PC-9 (cell line): ENCODE measurements around the gene RFTN1. TPM values are rescaled to one million over a fixed set of nuclear protein-coding genes. Genes with fewer than 3 reads are reported as not detected.

Experiments used
- BruUV-seq: library from RNA; stranded (reverse); fragments of 400-500 nt; replicated peaks from 2 replicates; lab custom pipeline; 2021; lab: Mats Ljungman, UMichigan
- CTCF ChIA-PET: fragments of 300-600 bp; sonication (Branson Sonifier 250); formaldehyde crosslinking; loops from one replicate; lab custom pipeline; 2022; ENCODE audit warnings: antibody characterized with exemption; lab: Charles Lee
- POLR2A ChIA-PET: fragments of 300-600 bp; sonication (Branson Sonifier 250); formaldehyde crosslinking; loops from one replicate; lab custom pipeline; 2022; ENCODE audit warnings: antibody characterized with exemption; ENCODE audit not compliant: unreplicated experiment; lab: Charles Lee
- DNase-seq, 2 experiments: peaks; one replicate each; pipeline versions ENCODE4 v3.0.0 to v3.0.0-alpha.2; 2015 to 2022; ENCODE audit warnings: mixed read lengths in 1 of 2
- H2AFZ ChIP-seq: fragments of 200-600 bp; sonication (generic); 2 replicates; pipeline ENCODE4 v1.8.1; 2017; ENCODE audit warnings: antibody characterized with exemption
- H3F3A ChIP-seq: fragments of 200-600 bp; sonication (generic); 2 replicates; pipeline ENCODE4 v1.8.1; 2017; ENCODE audit warnings: antibody characterized with exemption, mild to moderate bottlenecking, low read depth; ENCODE audit not compliant: insufficient read depth
- H3K27ac ChIP-seq: fragments of 200-600 bp; sonication (generic); 2 replicates; pipeline ENCODE4 v1.6.1; 2016; ENCODE audit warnings: mixed run types
- H3K27me3 ChIP-seq: fragments of 200-600 bp; sonication (generic); 2 replicates; pipeline ENCODE4 v1.6.1; 2016; ENCODE audit warnings: low read depth, mixed run types; ENCODE audit not compliant: insufficient read depth
- H3K36me3 ChIP-seq: fragments of 200-600 bp; sonication (generic); 2 replicates; pipeline ENCODE4 v1.6.1; 2016; ENCODE audit warnings: low read depth, mixed run types
- H3K4me1 ChIP-seq: fragments of 200-600 bp; sonication (generic); replicated peaks from 2 replicates; pipeline ENCODE4 v1.6.1; 2016; ENCODE audit warnings: mixed run types; ENCODE audit not compliant: insufficient read depth
- H3K4me2 ChIP-seq: fragments of 200-600 bp; sonication (generic); 2 replicates; pipeline ENCODE4 v1.6.1; 2017; ENCODE audit warnings: mixed run types
- H3K4me3 ChIP-seq: fragments of 200-600 bp; sonication (generic); 2 replicates; pipeline ENCODE4 v1.6.1; 2016; ENCODE audit warnings: mixed run types
- H3K79me2 ChIP-seq: fragments of 200-600 bp; sonication (generic); 2 replicates; pipeline ENCODE4 v1.6.1; 2017; ENCODE audit warnings: low read depth, mixed run types
- H3K9me2 ChIP-seq: fragments of 200-600 bp; sonication (generic); 2 replicates; pipeline ENCODE4 v1.8.1; 2017; ENCODE audit warnings: mild to moderate bottlenecking; ENCODE audit not compliant: insufficient read depth
- H3K9me3 ChIP-seq: fragments of 200-600 bp; sonication (generic); 2 replicates; pipeline ENCODE4 v1.8.1; 2016; ENCODE audit warnings: low read depth; ENCODE audit not compliant: insufficient read depth
- H4K20me1 ChIP-seq: fragments of 200-600 bp; sonication (generic); 2 replicates; pipeline ENCODE4 v1.8.1; 2017; ENCODE audit not compliant: insufficient read depth
- EZH2 ChIP-seq: fragments of 200-600 bp; sonication (generic); IDR thresholded peaks from 2 replicates; pipeline ENCODE4 v1.8.0; 2017; ENCODE audit warnings: antibody characterized with exemption, low read depth
- intact Hi-C: fragments of 100-400 bp; cut with micrococcal nuclease; formaldehyde crosslinking; loops from one replicate; pipeline ENCODE4 v1.10.0; 2022; ENCODE audit not compliant: unreplicated experiment
- total RNA-seq: library from RNA; stranded (reverse); gene quantifications from 2 replicates; pipeline ENCODE4 v1.2.3, GENCODE V29; 2021
- TF ChIP-seq, protein P1 (sequence below): fragments of 200-600 bp; sonication (generic); conservative IDR thresholded peaks from 2 replicates; pipeline ENCODE4 v1.6.1; 2017; ENCODE audit warnings: mixed run types, antibody characterized with exemption, mild to moderate bottlenecking, moderate library complexity

Gene RFTN1
- total RNA-seq, 1 experiment from 2014 or later: 0.41 TPM

- no peak overlapping the region for H3K27ac ChIP-seq
- TF ChIP-seq, protein P1, sequence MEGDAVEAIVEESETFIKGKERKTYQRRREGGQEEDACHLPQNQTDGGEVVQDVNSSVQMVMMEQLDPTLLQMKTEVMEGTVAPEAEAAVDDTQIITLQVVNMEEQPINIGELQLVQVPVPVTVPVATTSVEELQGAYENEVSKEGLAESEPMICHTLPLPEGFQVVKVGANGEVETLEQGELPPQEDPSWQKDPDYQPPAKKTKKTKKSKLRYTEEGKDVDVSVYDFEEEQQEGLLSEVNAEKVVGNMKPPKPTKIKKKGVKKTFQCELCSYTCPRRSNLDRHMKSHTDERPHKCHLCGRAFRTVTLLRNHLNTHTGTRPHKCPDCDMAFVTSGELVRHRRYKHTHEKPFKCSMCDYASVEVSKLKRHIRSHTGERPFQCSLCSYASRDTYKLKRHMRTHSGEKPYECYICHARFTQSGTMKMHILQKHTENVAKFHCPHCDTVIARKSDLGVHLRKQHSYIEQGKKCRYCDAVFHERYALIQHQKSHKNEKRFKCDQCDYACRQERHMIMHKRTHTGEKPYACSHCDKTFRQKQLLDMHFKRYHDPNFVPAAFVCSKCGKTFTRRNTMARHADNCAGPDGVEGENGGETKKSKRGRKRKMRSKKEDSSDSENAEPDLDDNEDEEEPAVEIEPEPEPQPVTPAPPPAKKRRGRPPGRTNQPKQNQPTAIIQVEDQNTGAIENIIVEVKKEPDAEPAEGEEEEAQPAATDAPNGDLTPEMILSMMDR: no peak
- TF ChIP-seq EZH2: no peak
- H3K36me3 ChIP-seq: no peaks in the 10 kb centered on the region
- peaks cover 37% of the 10 kb centered on the region for H3K27me3 ChIP-seq
- CTCF ChIA-PET: no interaction called here
- no peaks in the 10 kb centered on the region for H4K20me1 ChIP-seq
- POLR2A ChIA-PET: no interaction called here
- no peaks in the 10 kb centered on the region for H3K4me1 ChIP-seq
- no peak overlapping the region for H3K4me2 ChIP-seq
- no peak overlapping the region for H3K4me3 ChIP-seq
- no peak for DNase-seq
- H3K9me3 ChIP-seq: no peaks in the 10 kb centered on the region
- H3K79me2 ChIP-seq: no peaks in the 10 kb centered on the region
- no peaks in the 10 kb centered on the region for H3F3A ChIP-seq
- no peak overlapping the region for H2AFZ ChIP-seq
- no TSS peak for BruUV-seq
- intact Hi-C loops: no loop called here
- H3K9me2 ChIP-seq: no peaks in the 10 kb centered on the region
Measured at GRCh38 chr3:16506451-16506850, 7.0 kb downstream of the RFTN1 start.

GRCh38 chr3:16504692-16505091, 8.8 kb downstream of the RFTN1 start:
- Histone ChIP-seq H3K4me1 (no peaks in the 10 kb centered on the region), H3F3A (no peaks in the 10 kb centered on the region), H3K4me2 (no peak overlapping the region), H3K9me3 (no peaks in the 10 kb centered on the region), H3K27ac (no peak overlapping the region), H3K27me3 (peaks cover 43% of the 10 kb centered on the region), H4K20me1 (no peaks in the 10 kb centered on the region), H3K79me2 (no peaks in the 10 kb centered on the region), H3K4me3 (no peak overlapping the region), H2AFZ (no peak overlapping the region), H3K36me3 (no peaks in the 10 kb centered on the region), H3K9me2 (no peaks in the 10 kb centered on the region)
- intact Hi-C loops: no loop called here
- DNase-seq: no peak
- POLR2A ChIA-PET: no interaction called here
- BruUV-seq: no TSS peak
- TF ChIP-seq, protein P1: no peak
- no peak for TF ChIP-seq EZH2
- CTCF ChIA-PET: no interaction called here

DNA sequence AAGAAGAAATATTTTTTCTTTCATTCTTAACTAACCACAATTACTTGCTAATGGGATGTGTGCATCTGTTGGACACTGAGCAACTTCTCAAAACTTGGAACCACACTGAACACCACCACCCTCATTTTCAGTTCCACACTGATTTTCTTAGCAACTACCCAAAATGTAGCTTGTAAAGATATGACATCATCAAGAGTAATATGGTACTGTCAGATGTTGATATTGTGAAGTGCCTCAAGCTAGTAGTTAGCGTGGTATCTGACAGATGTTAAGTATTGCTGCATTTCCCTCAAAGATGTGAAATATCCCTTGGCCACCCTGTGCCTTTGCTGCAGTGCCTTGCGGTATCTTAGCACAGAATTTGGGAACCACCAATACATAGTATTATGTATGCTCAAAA, 9.3 kb downstream of the RFTN1 start:
- ChIA-PET POLR2A (no interaction called here), CTCF (no interaction called here)
- no peak for DNase-seq
- intact Hi-C loops: no loop called here
- no peaks in the 10 kb centered on the region for H3K9me2 ChIP-seq
- H3K79me2 ChIP-seq: no peaks in the 10 kb centered on the region
- no peak overlapping the region for H3K27ac ChIP-seq
- H3K27me3 ChIP-seq: peaks cover 46% of the 10 kb centered on the region
- H3K4me3 ChIP-seq: no peak overlapping the region
- H3F3A ChIP-seq: no peaks in the 10 kb centered on the region
- no TSS peak for BruUV-seq
- no peaks in the 10 kb centered on the region for H3K36me3 ChIP-seq
- H4K20me1 ChIP-seq: no peaks in the 10 kb centered on the region
- TF ChIP-seq, protein P1: no peak
- no peak for TF ChIP-seq EZH2
- H3K9me3 ChIP-seq: no peaks in the 10 kb centered on the region
- no peak overlapping the region for H2AFZ ChIP-seq
- no peak overlapping the region for H3K4me2 ChIP-seq
- no peaks in the 10 kb centered on the region for H3K4me1 ChIP-seq
